Left forelimb (tissue), 1 donor: ENCODE results near the gene MRPS2.
A peak's percentile ranks its signal among the peaks of the same experiment; 100 is the strongest.
"Not testable (repeated sequence)": the region's sequence is repeated elsewhere in the genome, so short reads cannot be mapped to it uniquely, and the experiment has no call there.

Experiments used
- DNase-seq: peaks from one replicate; pipeline ENCODE4 v3.0.0-alpha.2; 2018; ENCODE audit warnings: low spot score

Gene MRPS2

DNA sequence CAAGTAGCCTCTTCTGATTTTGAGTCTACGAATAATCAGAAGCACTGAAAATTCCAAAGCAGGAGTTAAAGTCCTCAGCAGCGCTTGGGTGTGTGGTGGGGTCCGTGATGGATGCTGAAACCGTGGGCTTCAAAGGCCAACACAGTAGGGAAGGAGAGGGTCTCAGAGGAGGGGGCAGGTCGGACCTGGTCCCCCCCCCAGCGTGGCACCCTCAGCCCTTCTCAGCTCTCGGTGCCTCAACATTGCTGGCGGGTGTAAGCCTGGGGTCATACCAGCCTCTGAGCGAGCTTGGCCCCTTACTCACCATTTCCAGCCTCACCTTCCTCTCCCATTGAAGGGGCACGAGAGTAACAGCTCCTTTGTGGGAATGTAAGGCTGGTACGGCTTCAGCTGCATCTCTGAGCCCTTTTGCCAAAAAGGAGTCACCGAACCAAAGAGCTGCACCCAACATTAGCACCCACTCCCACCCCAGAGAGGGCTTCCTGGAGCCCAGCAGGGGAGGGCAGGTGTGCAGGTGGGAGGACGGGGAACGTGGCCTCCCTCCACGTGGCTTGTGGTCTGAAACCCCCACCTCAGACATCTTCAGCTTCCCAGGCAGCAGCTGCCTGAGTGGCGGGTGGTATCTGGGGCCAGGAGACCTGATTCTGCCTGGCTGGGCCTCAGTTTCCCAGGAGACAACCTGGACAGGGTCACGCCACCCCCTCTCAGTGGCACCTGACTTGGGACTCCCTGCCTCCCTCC lies 14.0 kb downstream of the MRPS2 start:
- peak; percentile 47 for DNase-seq

DNA sequence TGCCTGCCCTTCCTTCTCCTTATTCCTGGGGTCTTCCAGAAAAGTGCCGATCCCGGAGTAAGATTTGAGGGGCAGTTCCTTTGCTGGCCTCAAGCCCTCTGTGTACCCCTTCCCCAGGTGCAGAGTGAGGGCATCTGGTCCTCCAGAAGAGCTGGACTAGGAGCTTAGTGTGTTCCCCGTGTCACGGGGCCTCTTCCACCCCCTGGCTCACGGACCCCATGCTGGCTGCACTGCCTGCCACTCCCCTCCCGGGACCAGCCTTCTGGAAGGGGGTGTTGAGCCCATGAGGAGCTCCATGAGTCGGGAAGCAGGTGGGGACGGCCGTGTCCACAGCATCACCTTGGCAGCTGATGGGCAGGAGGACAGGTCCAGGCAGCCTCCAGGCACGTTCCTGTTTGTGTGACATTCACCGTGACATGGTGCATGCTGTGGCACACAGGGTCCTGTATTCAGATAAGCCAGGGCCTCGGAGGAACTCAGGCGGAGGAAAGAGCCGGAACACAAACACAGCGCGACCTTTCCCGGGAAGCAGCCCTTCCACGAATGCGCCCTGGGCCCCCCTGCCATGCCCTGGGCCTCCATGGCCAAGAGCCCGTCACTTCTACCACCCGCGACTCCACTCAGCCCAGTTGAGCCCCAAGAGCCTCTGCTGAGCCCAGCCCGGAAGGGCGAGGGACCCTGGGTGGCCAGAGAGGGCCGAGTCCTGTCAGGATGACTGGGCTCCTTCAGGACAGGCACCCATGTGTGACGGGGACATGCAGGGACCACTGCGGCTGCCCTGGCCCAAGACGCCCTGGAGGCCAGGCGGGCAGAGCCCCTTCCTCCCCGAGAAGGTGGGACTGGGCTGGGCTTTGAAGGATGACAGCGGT lies 14.8 kb downstream of the MRPS2 start:
- peak; percentile 51 for DNase-seq

DNA sequence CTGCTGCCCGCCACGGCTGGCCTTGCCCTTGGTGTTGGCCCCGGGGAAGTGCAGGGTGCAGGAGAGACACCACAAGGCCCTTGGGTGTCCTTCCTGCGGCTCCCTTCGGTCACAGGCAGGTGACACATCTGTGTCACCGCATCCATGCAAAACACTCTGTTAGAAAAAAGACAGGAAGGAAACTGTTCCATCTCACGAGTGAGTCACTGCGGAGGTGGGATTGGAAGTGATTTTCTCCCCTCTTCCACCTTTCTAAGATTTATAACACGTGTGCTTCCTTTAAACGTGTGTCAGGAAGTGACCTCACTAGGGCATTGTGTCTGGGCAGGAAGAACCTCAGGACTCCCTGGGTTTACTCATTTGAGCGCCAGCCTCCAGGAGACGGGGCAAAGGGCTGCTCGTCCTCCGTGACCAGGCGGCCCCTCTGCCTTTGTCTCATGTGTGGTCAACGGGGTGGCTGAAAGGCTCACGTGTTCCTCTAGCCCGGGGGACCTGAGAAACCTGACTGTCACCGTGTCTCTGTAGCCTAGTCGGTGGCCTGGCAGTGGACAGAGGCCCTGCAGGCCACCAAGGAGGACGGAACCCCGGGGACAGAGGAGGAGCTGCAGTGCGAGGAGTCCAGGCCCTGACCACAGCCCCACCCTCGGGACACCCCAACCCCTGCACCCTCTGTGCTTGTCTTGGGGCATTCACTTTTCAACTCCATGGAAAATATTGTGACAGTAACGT lies 15.8 kb downstream of the MRPS2 start:
- DNase-seq: peak; percentile 53

DNA sequence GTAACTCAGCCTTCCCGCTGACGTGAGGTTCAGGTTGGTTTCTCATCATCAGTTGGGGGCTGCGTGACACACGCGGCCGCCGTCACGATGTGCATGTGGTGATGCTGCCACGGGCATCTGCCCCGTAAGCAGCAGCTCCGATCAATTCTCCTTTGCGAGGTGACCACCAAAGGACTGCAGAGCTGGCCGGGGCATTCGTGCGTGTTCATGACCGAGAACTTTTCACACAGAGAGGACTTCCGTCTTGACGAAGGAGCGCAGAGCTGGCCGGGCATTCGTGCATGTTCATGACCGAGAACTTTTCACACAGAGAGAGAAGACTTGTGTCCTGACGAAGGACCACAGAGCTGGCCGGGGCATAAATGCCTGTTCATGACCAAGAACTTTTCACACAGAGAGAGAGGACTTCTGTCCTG lies 16.9 kb downstream of the MRPS2 start:
- DNase-seq: peak; percentile 12

DNA sequence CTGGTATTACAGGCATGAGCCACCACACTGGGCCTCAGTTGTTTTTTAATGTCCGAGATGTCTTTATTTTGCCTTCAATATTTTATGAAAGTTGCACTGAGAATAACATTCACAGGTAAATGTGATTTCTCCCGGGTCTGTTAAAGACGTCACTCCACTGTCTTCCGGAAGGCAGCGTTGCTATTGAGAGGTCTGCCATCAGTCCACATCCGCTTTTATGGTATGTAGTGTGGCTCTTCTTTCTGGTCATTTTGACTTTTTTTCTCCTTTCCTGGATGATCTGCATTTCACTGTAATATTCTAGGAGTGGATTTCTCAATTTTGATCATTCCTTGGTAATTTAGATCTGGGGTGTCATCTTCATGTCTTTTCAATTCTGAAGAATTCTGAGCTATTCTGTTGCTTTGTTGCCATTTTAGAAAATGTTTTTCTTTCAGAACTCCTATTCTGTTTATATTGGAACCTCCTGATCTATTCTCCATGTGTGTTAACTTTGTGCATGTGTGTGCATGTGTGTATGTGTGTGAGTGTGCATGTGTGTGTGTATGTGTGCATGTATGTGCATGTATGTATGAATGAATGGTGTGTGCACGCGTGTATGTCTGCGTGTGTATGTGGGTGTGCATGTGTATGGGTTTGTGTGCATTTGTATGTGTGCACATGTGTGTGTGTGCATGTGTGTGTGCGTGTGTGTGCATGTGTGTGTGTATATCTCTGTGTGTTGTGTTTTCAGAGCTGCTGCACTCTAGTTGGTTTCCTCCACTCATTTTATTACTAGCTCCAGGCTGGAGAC lies 18.9 kb downstream of the MRPS2 start:
- DNase-seq: no peak

DNA sequence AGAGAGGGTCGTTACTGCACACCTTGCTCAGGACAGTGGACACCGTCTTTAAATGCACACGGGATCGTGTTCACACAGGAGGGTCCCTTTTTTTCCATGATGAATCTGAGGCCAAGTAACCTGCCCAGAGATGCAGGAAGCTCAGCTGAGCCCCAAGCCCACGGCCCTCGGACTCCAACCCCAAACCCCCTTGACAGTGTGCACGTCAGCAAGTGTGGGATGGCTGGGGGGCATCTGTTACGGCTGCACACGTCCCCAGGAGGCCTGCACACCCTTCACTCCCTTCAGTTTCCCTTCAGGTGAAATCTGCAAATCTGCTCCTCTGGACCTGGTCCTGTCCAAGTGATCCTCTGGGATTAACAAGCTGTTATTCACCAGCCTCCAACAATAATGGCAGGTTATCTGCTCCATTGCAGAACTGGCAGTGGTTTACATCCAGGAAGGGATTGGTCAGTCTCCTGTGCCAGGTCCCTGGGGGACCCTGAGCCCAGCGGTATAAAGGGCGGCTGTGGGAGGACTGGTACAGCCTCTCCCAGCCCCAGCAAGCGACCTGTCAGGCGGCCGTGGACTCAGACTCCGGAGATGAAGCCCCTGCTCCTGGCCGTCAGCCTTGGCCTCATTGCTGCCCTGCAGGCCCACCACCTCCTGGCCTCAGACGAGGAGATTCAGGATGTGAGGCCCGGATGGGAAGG lies 20.6 kb downstream of the MRPS2 start, which contains the start of gene LCN1:
Gene LCN1, plus strand, starts transcription at position 525 of the 692 bp plus-strand sequence. Its CDS starts 58 bp downstream, at position 583.
- DNase-seq: no peak

DNA sequence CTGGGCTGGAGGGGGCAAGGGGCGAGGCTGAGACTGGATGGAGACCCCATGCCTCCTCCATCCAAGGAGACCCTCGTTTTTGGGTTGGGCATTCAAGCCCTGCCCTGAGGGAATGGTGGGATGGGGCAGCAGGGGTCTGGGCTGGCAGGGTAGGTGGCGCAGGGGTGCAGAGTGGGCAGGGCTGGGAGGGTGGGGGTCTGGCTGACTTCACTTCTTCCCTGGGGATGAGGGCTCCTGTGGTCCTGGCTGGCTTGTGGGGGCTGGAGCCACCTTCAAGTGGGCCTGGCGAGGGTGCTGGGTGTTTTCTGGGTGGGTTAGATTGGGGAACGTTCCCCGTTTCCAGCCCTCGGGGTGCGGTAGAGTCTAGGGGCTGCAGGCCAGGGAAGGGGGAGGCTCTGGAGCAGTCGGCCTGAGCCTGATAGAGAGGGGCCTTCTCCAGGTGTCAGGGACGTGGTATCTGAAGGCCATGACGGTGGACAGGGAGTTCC lies 21.2 kb downstream of the MRPS2 start:
- DNase-seq: no peak

DNA sequence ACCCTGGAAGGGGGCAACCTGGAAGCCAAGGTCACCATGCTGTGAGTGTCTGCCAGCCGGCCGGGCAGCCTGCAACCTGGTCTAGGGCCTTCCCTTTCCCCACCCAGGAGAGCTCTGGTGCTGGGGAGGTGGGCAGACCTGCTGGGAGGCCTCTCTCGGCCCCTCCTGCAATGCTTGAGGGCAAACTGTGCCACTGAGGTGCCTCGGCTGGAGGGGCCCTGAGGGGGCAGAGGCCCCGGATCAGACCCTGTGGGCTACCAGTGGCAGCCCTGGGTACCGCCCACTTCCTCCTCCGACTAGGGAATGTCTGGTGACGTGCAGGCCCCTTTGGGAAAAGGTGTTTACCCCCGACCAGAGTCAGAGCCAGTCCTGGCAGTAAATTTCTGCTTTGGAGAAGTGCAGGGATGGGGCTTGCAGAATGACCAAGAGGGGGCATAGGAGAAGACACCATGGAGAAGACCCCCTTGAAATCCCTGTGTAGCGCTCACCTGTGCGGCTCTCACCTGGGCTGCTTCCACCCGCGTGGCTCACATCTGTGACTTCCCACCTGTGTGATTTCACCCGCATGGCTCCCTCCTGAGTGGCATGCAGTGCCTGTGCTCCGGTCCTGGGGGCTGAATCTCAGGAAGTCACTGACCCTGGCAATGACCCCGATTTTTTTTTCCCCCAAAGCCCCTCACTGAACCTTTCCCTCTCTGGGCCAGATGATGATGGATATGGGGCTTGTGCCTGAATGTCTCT lies 21.8 kb downstream of the MRPS2 start:
- no peak for DNase-seq

DNA sequence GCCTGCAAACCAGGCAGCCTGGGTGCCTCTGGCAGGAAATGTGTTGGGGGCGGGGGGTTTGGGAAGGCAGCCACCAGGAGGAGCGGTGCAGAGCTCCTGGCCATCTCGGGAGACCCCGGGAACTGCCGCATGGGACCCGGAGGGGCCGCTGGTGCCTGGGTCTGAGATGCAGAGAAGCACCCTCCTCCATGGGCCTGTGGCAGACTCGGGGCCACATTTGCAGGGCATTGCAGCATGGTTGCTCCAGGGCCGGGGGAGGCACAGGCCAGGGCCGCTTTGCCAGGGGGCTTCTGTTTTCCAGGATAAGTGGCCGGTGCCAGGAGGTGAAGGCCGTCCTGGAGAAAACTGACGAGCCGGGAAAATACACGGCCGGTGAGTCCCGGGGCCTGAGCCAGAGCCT lies 22.4 kb downstream of the MRPS2 start:
- no peak for DNase-seq

DNA sequence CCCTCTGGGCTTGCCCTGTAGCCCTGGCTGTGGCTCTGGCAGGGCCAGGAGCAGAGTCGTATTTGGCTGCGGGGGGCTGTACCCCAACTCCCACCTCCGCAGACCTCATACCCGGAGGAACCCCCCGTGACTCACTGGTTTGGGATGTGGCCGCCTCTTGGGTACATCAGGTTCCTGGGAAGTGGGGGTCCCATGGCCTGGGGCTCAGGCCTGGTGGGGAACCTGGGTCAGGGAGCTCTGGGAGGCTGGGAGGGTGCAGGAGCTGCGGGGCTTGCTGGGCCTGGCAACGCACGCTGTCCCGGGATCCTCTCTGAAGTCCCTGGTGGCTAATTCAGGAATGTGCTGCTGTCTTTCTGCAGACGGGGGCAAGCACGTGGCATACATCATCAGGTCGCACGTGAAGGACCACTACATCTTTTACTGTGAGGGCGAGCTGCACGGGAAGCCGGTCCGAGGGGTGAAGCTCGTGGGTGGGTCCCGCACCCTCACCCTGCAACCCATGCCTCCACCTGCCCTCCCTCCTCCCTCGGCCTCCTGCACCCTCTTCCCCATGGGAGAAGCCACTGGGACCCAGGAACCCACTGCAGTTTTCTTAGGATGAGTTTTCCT lies 23.1 kb downstream of the MRPS2 start:
- DNase-seq: no peak

DNA sequence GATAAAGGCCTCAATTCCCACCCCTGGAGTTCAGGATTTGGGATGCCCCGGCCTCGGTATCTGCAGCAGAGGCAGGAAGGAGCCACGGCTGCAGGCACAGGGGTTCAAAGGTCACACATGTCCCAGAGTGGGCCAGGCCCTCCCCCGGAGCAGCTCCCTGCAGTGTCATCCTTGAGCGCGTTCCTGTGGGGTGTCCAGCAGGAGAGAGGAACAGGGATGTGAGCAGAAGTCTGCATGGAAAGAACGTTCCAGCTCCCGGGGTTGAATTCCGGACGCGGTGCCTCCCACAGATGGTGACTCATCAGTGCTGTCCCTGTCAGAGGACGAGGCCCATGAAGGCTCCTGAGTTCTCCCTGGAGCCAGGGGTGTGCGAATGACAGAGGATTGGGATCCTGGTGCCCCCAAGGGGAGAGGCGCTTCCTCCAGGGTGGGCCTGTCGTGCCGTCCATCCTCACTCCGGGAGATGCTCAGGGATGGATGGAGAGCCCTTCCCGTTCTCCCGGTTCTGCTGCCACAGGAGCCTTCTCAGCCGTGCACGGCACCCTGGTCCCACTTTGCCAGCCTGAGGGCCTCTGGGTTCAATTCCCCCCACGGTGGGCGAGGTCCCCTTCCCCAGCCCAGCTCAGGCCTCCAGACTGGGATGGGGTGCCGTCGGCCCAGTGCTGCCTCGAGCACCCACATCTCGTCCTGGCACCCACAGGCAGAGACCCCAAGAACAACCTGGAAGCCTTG lies 23.8 kb downstream of the MRPS2 start:
- DNase-seq: no peak

DNA sequence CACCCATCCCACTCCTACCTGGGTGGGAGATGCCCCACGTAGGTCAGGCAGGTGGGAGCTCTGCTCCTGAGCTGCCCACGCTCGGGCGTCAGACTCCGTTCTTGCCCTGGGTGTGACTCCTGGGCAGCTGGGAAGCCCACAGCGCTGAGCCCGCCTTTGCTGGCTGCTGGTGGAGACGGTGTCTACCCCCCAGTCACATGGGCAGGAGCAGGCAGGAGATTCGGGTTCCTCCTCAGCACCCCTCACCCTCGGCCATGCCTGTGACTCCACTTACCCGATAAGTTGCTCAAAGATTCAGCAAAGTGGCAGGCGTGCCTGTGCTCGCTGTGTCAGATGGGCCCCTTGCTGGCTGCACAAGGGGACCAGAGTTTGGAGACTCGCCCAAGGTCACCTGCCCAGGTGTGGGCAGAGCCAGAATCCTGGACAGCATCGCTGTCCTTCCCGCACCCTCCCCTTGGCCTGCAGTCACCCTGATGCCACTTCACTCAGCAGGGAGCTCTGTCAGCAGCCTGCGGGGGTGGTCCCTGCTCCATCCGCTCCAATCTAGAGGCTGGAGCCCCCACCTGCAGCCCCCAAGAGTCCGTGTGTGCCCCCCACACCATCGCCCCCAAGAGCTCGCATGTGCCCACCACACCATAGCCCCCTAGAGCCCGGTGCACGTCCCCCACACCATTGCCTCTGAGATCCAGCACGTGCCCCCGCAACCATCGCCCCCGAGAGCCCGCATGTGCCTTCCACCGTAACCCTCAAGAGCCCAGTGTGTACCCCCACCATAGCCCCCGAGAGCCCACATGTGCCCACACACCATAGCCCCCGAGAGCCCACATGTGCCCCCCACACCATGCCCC lies 25.0 kb downstream of the MRPS2 start:
- no peak for DNase-seq

DNA sequence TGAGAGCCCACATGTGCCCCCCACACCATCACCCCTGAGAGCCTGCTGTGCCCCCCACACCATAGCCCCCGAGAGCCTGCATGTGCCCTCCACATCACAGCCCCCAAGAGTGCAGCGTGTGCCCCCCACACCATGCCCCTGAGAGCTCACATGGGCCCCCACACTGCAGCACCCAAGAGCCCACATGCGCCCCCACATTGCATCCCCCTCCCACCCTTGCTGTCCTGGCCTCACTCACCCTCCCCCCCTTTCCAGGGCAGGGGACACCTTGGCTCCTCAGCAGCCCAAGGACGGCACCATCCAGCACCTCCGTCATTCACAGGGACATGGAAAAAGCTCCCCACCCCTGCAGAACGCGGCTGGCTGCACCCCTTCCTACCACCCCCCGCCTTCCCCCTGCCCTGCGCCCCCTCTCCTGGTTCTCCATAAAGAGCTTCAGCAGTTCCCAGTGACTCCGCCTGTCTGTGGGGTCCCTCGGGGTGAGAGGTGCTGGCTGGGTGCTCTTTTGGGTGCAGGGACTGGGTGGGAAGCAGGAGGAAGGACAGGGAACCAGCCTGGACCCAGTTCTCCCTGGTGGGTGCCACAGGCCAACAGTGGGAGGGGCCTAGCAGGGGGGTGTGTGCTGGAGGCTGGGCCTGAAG lies 25.7 kb downstream of the MRPS2 start:
- no peak for DNase-seq

DNA sequence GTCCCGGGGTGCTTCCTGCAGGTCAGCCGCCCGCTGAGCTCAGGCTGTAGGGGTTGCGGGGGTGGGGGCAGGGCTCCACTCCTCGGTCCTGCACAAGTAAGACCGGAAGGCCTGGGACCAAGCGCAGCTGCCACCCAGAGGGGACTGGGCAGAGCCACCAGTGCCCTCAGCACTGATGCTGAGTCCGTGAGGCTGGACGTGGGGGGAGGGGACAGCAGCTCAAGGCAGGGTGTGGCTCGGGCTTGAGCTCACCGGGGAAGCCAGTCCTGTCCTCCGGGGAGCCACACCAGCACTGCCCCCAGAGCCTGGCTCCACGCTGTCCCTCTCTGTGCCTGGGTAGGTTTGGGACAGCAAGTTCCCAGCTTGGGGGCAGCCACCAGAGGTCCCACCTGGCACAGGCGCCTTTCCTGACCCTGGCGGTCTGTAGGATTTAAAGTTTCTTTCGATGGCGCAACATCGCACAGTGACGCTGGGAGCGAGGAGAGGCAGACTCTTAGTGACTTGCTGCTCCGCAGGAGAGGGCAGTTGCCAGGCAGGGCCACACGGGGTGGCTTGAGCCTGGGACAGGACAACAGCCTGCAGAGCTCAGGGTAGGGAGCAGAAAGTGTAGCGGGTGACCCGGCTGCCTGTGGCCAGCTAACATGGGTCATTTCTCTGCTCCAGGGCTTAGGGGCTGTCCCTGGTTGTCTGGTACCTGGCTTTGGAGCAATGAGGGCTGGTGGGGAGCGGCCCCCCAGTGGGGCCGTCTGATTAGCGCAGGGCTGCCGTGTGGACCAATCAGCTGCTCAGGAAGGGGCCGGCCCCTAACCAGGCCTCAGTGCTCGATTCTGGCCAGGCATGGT lies 26.5 kb downstream of the MRPS2 start:
- DNase-seq: no peak

DNA sequence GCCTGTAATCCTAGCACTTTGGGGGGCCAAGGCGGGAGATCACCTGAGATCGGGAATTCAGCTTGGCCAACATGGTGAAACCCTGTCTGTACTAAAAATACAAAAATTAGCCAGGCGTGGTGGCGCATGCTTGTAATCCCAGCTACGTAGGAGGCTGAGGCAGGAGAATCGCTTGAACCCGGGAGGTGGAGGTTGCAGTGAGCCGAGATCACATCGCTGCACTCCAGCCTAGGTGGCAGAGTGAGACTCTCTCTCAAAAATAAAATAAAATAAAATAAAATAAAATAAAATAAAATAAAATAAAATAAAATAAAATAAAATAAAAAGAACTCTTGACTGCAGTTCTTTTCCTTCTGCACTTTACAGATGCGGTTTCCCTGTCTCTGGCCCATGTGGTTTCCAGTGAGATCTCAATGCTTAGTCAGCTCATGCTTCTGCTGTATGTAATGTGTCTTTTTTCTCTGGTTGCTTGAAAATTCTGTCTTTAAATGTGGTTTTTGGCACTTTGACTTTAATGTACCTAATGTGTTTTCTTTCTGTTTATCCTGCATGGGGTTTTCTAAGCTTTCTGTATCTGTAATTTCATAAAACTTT lies 28.5 kb downstream of the MRPS2 start:
- not testable (repeated sequence) for DNase-seq

DNA sequence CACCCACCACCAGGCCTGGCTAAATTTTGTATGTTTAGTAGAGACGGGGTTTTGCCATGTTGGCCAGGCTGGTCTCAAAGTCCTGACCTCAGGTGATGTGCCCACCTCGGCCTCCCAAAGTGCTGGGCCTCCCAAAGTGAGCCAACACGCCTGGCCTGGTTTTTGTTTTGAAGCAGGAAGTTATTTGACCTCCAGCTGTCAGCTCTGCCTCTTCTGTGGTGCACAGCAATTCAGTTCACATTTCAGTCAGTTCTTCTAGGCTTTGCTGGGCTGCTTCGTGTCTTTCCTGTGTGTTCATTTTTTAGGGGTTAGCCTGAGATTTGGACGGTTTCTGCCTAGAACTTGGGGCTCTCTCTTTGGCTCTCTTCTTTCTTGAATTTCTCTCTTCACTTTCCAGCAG lies 29.7 kb downstream of the MRPS2 start:
- no peak for DNase-seq
